MM.1S (cell line): ENCODE measurements around the gene ABCC8.

ENCODE experiments used
- CTCF ChIP-seq: fragments of 300-600 bp; sonication (generic); IDR thresholded peaks from 2 replicates; pipeline ENCODE4 v1.5.1; 2016; ENCODE audit warnings: antibody characterized with exemption, low read length, mixed read lengths
- EZH2 ChIP-seq: fragments of 300-600 bp; sonication (generic); optimal IDR thresholded peaks from 2 replicates; pipeline ENCODE3; 2017; ENCODE audit warnings: low read depth, mild to moderate bottlenecking, antibody characterized with exemption, low read length, mixed read lengths

- no peak for TF ChIP-seq EZH2
- TF ChIP-seq CTCF = no peak
Measured at GRCh38 chr11:17343257-17343656, 133.4 kb downstream of the ABCC8 start.
